SKM-1 (cell line): Measurements from ENCODE around the gene EFCC1.
A peak's percentile ranks its signal among the peaks of the same experiment; 100 is the strongest.

ENCODE experiments used
- DNase-seq: peaks from one replicate; lab custom pipeline; 2025; ENCODE audit not compliant: unreplicated experiment; lab: John Stamatoyannopoulos, UW

EFCC1 gene, protein sequence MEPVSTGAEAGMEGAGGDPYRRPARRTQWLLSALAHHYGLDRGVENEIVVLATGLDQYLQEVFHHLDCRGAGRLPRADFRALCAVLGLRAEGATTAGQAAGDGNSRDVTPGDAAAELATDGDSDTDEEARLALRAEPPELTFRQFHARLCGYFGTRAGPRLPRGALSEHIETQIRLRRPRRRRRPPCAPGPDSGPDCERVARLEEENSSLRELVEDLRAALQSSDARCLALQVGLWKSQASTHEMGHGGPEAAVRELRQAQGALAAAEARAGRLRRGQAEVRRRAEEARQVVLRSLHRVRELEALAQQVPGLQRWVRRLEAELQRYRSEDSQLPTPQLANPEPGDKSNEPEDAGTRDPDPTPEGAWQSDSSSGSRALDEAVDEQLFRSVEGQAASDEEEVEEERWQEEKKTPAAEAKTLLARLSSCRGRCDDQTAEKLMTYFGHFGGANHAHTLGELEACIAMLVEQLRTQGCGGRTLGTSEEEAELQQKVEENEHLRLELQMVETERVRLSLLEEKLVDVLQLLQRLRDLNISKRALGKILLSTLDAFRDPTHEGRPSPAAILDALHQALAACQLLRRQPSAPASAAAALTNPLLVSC

DNA sequence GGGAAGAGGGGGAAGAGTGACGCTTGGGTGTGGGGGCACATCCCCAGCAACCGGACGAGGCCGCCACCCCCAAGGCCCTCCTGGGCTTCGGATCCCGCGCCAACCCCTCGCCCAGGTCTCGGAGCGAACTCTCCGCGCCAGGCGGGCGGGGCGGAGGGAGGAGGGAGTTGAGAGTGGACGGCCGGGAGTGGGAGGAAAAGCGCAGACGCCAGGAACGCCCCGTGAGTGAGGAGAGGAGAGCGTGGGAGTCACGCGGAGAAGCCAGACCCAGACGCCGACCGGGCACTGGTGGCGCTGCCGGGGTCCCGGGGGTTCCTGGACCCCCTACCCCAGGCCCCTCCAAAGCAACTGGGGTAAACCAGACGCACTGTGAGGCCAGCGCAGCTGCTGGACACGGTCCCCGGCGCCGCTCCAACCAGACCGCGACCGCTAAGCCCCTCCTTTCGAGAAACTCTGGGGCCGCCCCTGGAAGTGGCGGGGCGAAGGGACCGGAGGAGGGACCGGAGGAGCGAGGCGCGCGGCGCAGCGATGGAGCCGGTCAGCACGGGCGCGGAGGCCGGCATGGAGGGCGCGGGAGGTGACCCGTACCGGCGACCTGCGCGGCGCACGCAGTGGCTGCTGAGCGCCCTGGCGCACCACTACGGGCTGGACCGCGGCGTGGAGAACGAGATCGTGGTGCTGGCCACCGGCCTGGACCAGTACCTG is at the start of gene EFCC1:
Gene EFCC1, plus strand, starts transcription at position 204 of the 705 bp plus-strand sequence. Its CDS starts 325 bp downstream, at position 529.
- DNase-seq, result no peak

DNA sequence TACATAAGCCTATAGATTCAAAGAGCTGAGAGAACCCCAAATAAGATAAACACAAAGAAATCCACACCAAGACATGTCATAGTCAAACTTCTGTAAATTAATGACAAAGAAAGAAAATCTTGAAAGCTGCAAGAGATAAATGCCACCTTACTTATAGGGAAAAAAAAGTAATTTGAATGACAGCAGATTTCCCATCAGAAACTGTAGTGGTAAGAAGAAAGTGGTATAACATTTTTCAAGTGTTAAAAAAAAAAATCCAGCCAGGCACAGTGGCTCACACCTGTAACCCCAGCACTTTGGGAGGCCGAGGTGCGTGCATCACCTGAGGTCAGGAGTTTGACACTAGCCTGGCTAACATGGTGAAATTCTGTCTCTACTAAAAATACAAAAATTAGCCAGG is 44.7 kb upstream of the EFCC1 start:
- no peak for DNase-seq

DNA sequence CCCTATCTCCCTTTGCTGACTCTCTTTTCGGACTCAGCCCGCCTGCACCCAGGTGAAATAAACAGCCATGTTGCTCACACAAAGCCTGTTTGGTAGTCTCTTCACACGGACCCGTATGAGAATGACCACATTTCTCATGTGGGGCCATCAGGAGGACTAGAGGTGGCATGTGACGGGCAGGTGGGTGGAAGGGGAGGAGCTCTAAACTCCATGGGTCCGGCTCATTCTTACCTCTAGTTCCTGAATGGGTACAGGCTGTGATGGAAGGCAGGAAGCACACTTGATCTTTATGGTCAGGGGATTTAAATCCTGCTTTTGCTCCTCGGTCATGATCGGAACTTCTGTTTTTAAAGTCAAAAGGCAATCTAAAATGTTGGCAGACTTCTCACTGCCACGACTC is 35.8 kb upstream of the EFCC1 start:
- DNase-seq, result no peak

DNA sequence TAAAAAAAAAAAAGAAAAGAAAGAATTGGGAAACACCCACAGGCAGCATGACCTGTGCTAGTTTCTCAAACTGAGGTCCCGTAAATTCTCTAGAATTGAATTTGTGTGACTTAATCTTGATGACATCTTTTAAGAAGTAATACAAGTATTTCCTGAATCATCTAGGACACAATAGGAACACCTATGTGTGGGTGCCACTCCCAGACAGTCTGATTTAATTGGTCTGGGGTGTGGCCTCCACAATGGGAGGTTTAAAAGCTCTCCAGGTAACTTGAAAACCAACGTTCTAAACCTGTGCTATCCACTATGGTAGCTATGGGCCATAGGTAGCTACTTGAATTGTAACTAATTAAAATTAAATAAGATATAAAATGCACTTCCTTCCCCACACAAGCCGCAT is 35.3 kb upstream of the EFCC1 start:
- no peak for DNase-seq

DNA sequence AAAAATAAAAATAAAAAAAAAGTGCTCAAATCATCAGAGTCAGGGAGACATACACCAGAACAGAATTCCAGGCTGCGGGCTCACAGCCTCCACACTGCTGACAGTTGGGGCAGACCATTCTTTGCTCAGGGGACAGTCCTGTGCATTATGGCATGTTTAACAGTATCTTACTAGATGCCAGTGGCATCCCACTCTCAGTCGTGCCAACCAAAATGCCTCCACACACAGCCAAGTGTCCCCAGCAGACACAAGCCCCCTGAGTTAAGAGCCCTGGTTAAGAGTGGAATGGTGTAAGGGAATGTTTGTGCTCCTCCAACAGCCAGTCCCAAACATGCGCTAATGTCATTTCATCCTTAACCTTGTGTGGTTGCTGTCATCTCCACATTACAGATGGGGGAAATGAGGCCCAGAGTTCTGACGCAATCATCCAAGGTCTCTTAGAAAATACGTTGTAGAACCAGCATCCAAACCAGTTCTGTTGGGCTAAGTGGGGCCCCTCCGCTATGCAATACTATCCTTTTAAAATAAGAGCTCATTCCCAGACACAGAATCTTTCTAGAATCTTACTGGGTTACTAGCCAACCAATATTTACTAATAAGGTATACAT is 33.3 kb upstream of the EFCC1 start:
- no peak for DNase-seq

DNA sequence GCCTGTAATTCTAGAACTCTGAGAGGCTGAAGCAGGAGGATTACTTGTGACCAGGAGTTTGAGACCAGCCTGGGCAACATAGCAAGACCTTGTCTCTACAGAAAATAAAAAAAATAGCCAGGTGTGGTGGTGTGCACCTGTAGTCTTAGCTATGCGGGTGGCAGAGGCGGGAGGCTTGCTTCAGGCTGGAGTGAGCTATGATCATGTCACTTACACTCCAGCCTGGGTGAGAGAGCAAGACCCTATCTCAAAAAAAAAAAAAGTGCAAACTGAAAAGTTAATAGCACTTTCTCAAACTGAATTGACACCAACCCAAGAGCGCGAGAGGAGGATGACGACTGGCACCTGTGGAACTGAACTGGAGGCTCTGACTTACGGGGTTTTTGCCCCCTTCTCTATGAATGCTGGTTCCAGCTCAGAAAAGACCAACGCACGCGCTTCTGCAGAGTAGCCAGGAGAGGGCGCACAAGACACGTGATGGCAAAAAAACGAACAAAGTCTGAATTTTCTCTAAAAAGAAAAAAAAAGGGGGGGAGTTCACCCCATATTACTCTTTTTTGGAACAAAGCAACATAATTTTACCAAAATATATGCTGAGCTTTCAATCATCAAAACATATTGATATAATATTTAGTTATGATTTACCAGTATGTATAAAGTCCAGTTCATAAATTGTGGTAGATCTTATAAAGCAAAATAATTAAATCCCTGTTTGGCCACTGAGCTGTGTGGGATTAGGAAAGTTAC is 30.9 kb upstream of the EFCC1 start:
- peak; percentile 53 for DNase-seq

DNA sequence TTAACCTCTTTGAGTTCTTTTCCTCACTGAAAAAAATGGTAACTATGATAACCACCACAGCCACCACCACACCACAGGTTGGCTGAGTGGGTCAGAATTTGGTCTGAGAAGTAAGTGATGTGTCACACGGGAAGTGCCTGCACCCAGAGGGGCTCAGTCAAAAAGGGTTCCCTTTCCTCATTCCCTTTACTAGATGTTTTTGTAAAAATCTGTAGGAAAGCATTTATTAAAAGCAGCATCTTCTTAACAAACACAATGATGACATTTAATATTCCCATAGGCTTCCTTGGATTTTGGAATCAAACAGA is 30.4 kb upstream of the EFCC1 start:
- DNase-seq, result no peak

DNA sequence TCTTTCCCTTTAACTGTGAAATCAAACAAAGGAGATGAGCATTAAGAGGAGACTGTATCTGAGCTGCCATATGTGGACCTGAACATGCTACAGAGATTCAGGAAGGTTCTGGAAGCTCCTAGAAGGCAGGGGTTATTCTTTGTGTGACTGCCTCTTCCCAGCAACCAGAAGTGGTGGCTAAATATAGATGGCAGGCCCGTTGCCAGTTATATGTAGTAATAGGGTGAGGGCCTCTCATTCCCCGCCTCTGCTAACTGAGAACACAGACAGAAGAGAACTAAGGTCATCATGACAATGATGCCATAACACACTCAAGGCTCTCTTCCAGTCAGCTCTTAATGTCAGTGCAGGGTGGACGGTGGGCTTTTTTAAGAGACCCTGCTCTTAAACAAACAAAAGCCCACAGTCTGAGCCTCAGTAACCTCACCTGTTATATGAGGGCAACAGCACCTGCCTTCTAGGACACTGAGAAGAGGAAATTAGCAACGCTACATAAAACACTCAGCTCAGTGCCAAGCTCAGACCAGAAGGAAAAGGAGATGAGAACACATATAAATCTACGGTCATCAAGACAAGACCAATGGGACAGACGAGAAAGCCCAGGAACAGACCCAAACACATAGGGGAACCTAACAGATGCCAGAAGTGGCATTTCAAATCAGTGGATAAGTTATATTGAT is 29.5 kb upstream of the EFCC1 start:
- peak; percentile 40 for DNase-seq

DNA sequence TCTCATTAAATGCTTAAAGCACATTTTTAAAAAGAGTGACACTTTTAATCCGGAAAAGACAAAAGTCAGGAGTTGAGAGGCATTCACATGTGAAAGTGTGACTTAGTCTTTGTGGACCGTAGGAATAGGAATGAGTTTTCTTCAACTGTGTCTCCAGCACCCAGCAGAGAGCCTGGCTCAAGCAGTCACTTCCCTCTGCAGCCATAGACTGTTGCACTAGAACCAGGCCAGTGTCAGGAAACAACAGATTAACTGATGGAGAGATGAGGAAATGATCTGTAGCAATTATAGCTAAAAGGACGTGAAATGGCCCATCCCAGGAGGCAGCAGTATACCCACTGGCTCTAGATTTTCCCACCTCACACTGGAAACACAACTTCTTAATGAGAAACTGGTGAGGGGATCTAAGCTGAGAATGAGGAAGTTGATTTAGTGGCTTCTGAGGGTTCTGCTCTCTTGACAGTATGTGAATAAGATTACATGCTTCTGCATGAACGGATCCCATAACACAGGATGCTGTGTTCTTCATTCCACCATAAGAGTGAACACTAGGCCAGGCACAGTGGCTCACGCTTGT is 27.0 kb upstream of the EFCC1 start:
- peak; percentile 87 for DNase-seq

DNA sequence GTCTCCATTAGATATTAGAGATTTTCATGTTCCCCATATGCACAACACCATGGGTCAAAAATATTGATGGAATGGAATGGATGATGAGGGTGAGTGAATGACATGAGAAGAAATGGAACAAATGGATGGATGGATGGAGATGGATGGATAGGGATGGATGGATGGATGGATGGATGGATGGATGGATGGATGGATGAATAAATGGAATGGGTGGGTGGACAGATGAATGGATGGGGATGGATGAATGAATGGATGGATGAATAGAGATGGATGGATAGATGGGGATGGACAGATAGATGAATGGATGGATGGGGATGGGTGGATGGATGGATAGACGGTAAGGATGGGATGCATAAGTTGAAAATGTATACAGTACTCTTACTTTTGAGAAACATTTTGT is 25.8 kb upstream of the EFCC1 start:
- no peak for DNase-seq

DNA sequence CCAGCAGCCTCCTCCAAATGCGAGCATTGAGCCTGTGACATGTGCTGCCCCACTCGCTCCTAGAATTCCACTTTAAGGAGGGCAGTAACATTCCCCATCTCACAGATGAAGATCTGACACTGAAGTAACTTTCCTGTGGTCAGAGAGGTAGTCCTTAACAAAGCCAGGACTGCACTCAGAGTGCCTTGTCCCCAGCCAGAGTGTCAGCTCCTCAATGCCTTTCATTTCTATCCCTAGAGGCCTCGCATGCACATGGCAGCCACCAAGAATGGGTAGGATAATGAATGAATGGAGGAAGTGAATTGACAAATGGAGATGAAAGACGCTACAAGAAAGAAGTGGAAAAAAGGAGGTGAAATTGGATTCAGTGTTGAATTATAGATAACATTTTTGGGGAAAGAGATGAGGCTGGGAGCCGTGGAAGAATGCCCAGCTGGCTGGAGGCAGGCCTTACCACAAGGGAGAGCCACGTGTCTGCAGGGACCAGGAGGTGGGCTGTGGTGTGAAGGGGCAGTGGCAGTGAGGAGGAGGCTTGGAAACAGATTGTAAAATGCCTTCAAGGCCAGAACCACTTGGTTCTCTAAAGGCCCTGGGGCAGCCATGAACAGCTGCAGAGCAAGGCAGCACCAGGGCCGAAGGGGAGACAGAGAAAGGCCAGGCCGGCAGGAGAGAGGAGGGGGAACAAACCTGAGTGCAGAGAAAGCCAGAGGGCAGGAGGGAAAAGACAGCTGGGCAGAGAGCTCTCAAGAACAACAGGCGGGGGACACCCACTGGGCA is 17.6 kb upstream of the EFCC1 start:
- DNase-seq, result no peak

DNA sequence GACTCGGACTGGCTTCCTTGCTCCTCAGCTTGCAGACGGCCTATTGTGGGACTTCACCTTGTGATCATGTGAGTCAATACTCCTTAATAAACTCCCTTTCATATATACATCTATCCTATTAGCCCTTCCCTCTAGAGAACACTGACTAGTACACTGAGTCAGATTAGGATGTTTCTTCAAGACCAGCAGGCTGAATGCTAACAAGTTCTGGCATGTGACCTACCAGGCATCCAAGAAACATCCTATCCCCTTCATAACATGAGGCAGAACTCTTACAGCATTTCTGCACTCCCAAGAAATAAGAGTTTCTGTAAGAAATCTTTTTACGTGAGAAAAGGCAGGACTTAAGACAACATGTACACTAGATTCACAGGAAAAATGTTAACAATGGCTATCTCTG is 16.5 kb upstream of the EFCC1 start:
- no peak for DNase-seq

DNA sequence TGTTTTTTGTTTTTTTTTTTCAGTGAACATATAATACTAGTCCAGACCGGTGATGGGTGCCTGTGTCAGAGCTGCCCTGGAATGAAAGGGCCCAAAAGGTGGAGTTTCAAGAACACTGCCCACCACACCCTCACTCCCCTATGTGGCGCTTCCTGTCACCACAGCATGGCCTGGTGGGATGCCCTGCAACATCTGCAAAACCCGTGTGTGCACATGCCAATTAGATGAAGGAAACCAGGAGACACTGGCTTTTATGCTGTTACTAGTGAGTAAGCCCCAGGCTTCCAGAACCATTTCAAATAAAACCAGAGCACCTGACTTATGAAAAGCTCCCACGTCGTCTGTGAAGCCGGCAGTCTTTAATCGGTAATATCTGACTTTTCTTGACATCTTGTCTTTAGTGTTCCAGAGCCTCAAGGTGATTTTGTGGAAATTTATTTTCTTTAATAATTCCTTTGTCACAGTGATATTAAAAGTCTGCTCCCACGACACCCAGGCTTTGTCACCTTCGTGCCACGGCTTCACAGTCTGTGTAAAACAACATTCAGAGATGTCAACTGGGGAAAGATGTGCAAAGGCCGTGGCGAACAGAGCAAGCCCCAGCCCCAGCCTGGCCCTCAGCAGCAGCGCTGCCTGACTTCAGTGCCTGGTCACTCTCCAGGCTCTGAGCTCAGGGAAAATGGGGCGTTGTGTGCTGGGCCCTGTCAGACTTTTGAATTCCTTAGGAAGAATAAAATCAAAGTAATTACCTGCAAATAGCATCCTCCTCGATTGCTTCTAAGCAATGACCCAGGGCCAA is 13.6 kb upstream of the EFCC1 start:
- no peak for DNase-seq

DNA sequence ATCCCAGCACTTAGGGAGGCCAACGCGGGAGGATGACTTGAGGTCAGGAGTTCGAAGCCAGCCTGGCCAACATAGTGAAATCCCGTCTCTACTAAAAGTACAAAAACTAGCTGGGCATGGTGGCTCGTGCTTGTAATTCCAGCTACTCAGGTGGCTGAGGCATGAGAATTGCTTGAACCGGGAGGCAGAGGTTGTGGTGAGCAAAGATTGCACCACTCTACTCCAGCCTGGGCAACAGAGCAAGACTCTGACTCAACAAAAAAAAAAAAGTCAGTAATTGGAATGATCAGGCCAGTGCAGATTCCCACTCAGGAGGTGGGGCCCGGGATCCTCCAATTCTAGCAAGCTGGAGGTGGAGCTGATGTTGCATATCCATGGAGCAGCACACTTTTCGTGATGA is 12.8 kb upstream of the EFCC1 start:
- DNase-seq, result no peak

DNA sequence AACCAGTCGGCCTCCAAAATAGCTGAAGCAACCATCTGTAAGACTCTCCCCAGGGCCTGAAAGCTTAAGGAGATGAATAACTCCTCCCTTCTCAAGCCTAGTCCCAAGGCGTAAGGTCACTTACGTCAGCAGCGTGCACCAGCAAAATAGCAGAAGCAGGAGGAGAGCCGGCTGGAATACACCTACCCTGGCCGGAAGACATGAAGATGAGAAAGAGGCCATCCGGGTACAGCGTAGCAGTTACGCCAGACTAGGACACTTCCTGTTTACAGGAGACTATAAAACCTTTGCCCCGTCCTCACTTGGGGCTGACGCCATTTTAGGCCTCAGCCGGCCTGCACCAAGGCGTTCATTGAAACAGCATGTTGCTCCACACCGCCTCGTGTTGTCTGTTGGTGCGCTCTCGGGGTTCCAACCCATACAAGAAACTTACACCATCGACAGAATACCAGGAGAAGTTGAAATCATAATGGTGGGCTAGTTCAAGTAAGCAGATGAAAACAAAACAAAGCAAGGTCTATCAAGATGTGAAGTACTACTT is 9.7 kb upstream of the EFCC1 start:
- DNase-seq, result no peak

DNA sequence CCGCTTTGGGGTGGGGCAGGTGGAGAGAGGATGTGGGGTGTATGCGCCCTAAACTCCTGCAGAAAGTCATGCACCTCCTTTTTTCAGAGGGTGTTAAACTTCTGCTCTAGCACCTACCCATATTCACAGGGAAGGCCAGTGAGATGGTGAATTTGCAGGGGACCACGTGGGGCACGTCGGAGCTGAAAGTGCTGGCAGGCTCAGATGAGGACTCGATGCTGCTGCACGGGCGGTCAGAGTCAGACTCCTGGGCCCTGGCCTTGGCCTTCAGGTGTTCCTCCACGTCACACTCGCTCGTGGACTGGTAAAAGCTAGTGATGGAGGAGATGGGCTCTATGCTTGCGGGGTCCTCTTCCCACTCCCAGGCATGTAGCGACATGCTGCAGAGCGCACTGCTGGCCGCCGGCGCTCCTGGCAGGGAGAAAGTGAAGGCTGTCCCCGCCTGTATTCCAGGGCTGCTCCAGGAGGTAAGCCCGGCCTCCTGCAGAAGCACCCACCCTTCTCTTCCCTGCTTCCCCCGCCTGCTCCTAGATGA is 8.1 kb upstream of the EFCC1 start:
- no peak for DNase-seq

DNA sequence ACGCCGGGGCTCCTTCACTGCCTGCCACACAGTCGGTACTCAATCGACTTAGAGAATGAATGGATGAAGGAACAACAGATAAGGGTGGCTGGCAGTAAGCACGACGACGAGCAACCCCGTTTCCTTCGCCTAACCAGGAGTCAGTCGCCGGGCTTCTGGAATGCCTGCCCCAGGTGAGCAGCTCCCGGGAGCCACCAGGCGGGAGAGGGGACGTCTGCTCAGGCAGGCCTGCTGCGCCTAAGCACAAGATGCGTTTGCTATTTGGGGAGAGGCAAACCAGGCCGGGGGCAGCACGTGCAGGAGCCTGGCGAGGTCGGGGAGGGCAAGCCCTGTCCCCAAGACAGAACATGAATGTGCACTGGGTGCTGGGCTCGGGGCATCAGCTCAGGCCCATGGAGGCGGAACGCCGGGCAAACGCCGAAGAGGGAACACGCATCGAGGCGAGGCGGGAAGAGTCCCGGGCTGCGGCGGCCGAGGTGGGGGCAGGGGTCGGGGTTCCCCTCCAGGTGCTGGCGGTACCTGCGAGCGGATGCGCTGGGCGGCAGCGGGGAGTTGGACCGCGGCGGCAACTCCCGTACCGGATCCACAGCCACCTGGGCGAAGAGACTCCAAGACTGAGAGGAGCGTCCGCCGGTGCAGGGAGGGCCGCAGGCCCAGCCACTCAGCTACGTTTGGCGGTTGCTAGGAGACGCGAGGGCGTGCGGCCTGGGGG is 7.5 kb upstream of the EFCC1 start, which contains the start of gene CFAP92:
Gene CFAP92, minus strand, starts transcription at position 616 of the 712 bp plus-strand sequence. CDS start 772 bp downstream, outside the sequence.
- no peak for DNase-seq

DNA sequence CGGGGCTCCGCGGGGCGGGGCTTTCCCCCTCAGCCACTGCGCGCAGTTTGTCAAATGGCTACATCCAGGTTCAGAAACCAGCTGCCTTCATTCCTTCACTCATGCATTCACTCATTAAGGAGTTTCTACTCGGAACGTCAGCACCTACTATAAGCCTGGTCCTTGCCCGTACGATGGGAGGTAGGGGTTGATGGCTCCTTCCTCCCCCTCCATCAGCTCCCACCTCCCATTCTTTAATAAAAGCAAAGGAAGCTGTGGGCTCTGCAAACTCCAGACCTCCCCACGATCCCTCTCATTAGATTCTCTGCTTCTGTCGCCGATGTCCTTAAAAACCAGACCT is 7.0 kb upstream of the EFCC1 start:
- no peak for DNase-seq
